Measurements from ENCODE around the gene SNPH. TPM values are rescaled to one million over a fixed set of nuclear protein-coding genes. Genes with fewer than 3 reads are reported as not detected.

SNPH gene
- total and polyA plus RNA-seq, 2 of the 8 experiments (the other 6 are each of a cell fraction or from before 2014, with no cell fraction given) = 0.98 to 4.9 TPM

DNA sequence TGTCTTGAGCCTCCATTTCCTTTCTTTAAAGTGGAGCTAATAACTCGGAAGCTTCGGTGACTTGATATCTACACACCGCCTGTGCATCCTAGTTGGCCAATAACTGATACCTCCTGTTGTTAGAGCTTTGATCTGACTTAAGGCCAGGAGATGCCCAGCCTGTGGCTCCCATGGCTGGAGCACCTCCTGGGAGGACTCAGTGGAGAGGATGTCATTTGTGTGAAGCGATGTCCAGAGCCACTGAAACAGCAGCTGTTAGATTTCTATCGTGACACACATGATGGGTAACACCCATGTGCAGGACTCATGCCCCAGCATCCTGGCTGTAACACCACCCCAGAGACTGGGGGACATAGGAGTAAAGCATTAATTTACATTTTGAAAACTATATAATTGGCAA lies 32.1 kb downstream of the SNPH start (continued):
- TF ChIP-seq HDAC2 (IDR thresholded peaks at IDR 0.05; ENCODE audit: borderline replicate concordance in 1 of 2, low read depth in 2 of 2, low read length in 2 of 2) (no peak), SRF (IDR thresholded peaks at IDR 0.05; ENCODE audit: low read depth, low read length) (no peak)

Data from H1 (cell line).